Dedifferentiated amniotic fluid mesenchymal stem cell (primary cell): ENCODE results near the gene NOP10.
"Not testable (repeated sequence)": the region's sequence is repeated elsewhere in the genome, so short reads cannot be mapped to it uniquely, and the experiment has no call there.

Source experiments
- DNase-seq: peaks from one replicate; pipeline ENCODE4 v3.0.0-alpha.2; 2016; ENCODE audit errors: extremely low spot score

NOP10 gene

GRCh38 chr15:34342737-34343575, at the start of gene NOP10, which contains the start of gene NUTM1:
NOP10 (minus strand) TSS chr15:34343136; CDS start chr15:34343073, 63 bp downstream.
NUTM1 (plus strand) TSS chr15:34343315; CDS start chr15:34343697, 382 bp downstream.
- peak; percentile 92 for DNase-seq

GRCh38 chr15:34389594-34390086, 46.7 kb upstream of the NOP10 start:
- not testable (repeated sequence) for DNase-seq

GRCh38 chr15:34381829-34382521, 39.0 kb upstream of the NOP10 start:
- not testable (repeated sequence) for DNase-seq

GRCh38 chr15:34380491-34380890, 37.6 kb upstream of the NOP10 start:
- not testable (repeated sequence) for DNase-seq

GRCh38 chr15:34376856-34377255, 33.9 kb upstream of the NOP10 start:
- no peak for DNase-seq

- not testable (repeated sequence) for DNase-seq
Measured at GRCh38 chr15:34375541-34375940, 32.6 kb upstream of the NOP10 start.

- DNase-seq = no peak
Measured at GRCh38 chr15:34374816-34375215, 31.9 kb upstream of the NOP10 start.

GRCh38 chr15:34373951-34374350, 31.0 kb upstream of the NOP10 start:
- DNase-seq = no peak

GRCh38 chr15:34370643-34371042, 27.7 kb upstream of the NOP10 start:
- DNase-seq = no peak

- no peak for DNase-seq
Measured at GRCh38 chr15:34370129-34370528, 27.2 kb upstream of the NOP10 start.

- DNase-seq = peak; percentile 85
Measured at GRCh38 chr15:34367101-34368081, 24.5 kb upstream of the NOP10 start, which contains the start of gene LPCAT4. LPCAT4 (minus strand) TSS chr15:34367196; CDS start chr15:34367100, 96 bp downstream.

- no peak for DNase-seq
Measured at GRCh38 chr15:34366271-34367065, 23.5 kb upstream of the NOP10 start.

GRCh38 chr15:34365836-34366235, 22.9 kb upstream of the NOP10 start:
- DNase-seq = no peak

- DNase-seq = no peak
Measured at GRCh38 chr15:34365091-34365825, 22.3 kb upstream of the NOP10 start.

GRCh38 chr15:34364041-34364440, 21.1 kb upstream of the NOP10 start:
- DNase-seq = no peak

GRCh38 chr15:34362047-34362773, 19.3 kb upstream of the NOP10 start:
- DNase-seq = no peak

GRCh38 chr15:34361278-34361677, 18.3 kb upstream of the NOP10 start:
- DNase-seq = no peak

GRCh38 chr15:34360298-34360697, 17.4 kb upstream of the NOP10 start:
- DNase-seq = no peak

- no peak for DNase-seq
Measured at GRCh38 chr15:34359416-34359815, 16.5 kb upstream of the NOP10 start.
